ENCODE results near the gene HOXB8.

Gene HOXB8

DNA sequence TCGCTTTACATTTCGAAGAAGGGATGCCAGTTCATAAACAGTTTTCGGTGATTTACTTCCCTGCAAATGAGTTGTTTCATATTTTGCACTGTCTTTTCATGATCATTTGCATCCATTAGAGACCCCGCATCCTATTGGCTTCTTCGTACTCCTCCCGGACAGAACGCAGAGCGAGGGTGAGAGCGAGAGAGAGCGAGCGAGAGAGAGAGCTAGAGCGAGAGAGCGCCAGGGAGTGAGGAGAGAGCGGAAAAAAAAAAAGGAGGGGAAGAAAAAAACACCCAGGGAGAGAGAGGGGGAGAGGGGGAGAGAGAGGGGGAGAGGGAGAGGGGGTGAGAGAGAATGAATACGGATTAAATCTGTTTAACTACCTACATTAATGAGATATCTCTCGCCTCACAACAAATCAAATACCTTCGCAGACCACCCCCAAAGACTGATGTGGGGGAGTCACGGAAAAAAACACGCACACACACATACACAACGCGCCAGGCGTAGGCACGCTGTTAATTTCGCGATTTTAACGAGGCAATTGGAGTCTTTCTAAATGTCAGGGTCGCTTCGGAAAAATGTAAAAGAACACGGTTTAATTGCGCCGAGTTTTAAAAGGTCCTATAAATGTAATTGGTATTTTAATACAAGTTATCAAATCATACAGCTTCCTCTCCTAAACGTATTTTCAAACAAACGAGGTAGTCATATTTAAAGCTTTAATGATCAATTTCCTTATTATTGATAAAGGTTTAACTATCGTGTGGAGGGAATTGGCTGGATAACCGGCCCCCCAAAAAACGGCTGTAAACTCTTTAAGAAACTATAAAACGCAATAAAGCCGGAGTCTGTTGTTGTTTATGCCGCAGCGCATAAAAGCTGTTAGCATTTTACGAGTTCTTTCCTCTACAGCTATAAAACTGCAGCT lies at the start of gene HOXB8:
TSS of gene HOXB8 (minus strand) at position 246 of the 916 bp plus-strand sequence. CDS start 588 bp downstream, outside the sequence.
- Histone ChIP-seq H3K9ac (ENCODE audit: low read depth in 1 of 2, low read length in 2 of 2) (peak within 1 kb of the TSS; percentile 60 to 69), H3K9me3 (ENCODE audit: control insufficient read depth in 2 of 2, low read length in 2 of 2) (no peaks in the 10 kb centered on the region), H3K4me3 (ENCODE audit: low read length in 2 of 2) (peak within 1 kb of the TSS; percentile 56 to 71), H3K36me3 (ENCODE audit: control insufficient read depth in 2 of 2, insufficient read depth in 2 of 2, low read length in 2 of 2) (no peaks in the 10 kb centered on the region), H3K27me3 (ENCODE audit: control insufficient read depth in 2 of 2, insufficient read depth in 2 of 2, low read length in 2 of 2) (peaks cover 31 to 46% of the 10 kb centered on the region in 2 donors), H3K27ac (ENCODE audit: low read depth in 2 of 2, low read length in 2 of 2) (peak within 1 kb of the TSS; percentile 72 to 88), H3K4me1 (ENCODE audit: control insufficient read depth in 2 of 2, insufficient read depth in 2 of 2, low read length in 2 of 2) (peaks cover 31 to 37% of the 10 kb centered on the region in 2 donors)

DNA sequence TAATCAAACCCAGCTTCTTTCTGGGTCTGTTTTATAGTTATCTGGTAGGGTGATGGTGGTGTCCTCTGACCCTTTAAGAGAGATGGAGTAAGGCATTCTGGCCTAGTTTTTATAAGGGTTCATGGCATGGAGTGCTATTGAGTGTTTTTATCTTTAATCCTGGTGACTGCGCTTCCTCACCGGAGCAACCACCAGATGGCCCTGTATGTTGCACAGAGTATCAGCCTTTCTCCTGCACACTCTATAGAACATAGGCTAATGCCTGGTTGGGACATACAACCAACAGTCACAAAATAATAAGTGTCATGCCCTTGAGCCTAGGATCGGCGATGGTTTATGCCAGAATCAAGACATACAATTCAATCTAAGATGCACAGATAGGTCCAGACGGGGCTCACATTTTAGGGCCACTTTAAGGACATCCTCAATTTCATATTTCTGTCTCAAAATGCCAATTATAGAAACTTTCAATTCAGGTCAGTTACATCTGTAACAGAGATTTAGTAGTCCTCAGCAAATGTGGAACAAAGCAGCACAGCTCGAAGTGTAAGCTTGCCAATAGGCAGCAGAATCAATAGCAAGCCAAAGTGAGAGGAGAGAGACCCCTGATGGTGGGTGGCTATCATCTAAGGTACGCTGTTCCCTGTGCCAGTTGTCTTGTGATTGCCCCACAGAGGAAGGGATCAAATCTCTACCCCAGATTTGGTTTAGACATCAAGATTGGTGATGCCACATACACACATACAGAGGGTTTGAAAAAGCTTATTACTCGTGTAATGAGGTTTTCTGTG lies 48.2 kb upstream of the HOXB8 start:
- Histone ChIP-seq H3K27ac (ENCODE audit: low read depth in 2 of 2, low read length in 2 of 2) (no peak overlapping the region), H3K4me3 (ENCODE audit: low read length in 2 of 2) (no peak overlapping the region), H3K4me1 (ENCODE audit: control insufficient read depth in 2 of 2, insufficient read depth in 2 of 2, low read length in 2 of 2) (no peaks in the 10 kb centered on the region), H3K27me3 (ENCODE audit: control insufficient read depth in 2 of 2, insufficient read depth in 2 of 2, low read length in 2 of 2) (no peaks in the 10 kb centered on the region), H3K9ac (ENCODE audit: low read depth in 1 of 2, low read length in 2 of 2) (no peak overlapping the region), H3K36me3 (ENCODE audit: control insufficient read depth in 2 of 2, insufficient read depth in 2 of 2, low read length in 2 of 2) (peaks cover 0 to 5% of the 10 kb centered on the region in 2 donors), H3K9me3 (ENCODE audit: control insufficient read depth in 2 of 2, low read length in 2 of 2) (no peaks in the 10 kb centered on the region)

DNA sequence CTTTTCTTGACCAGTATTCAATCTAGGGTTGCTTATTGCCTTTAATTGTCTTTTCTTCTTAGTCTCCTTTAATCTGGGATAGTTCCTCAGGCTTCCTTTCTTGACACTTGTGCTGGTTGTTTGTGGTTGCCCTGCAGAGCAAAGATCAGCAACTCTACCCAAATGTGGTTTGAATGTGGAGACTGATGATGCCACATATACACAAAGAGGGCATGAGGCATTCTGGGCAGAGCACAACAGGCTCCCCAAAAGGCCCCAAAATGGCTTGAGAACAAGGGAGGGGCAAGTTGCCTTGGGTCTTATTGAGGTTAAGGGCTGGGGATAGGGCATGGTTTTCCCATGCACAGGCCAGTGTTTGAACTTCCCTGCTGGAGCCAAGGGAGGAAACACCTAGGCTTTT lies 40.8 kb upstream of the HOXB8 start:
- Histone ChIP-seq H3K9me3 (ENCODE audit: control insufficient read depth in 2 of 2, low read length in 2 of 2) (no peaks in the 10 kb centered on the region), H3K27ac (ENCODE audit: low read depth in 2 of 2, low read length in 2 of 2) (no peak overlapping the region), H3K36me3 (ENCODE audit: control insufficient read depth in 2 of 2, insufficient read depth in 2 of 2, low read length in 2 of 2) (peaks cover 3 to 14% of the 10 kb centered on the region in 2 donors), H3K4me3 (ENCODE audit: low read length in 2 of 2) (no peak overlapping the region), H3K9ac (ENCODE audit: low read depth in 1 of 2, low read length in 2 of 2) (no peak overlapping the region), H3K27me3 (ENCODE audit: control insufficient read depth in 2 of 2, insufficient read depth in 2 of 2, low read length in 2 of 2) (no peaks in the 10 kb centered on the region), H3K4me1 (ENCODE audit: control insufficient read depth in 2 of 2, insufficient read depth in 2 of 2, low read length in 2 of 2) (no peaks in the 10 kb centered on the region)

DNA sequence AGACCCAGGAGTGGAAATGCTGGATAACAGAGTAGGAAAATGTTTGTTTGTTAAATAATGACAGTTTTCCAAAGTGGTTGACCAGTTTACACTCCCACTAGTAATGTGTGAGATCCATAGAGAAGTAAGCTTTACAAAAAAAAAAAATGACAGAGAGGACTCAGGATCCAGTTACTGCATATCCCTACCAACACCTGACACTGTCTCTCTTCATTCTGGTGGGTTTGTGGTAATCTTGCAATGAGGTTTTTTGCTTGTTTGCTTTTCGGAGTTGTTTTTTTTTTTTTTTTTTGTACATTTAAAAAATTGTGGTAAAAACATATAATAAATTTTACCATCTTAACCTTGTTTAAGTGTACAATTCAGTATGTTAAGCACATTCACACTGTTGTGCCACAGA lies 34.6 kb upstream of the HOXB8 start:
- no peak overlapping the region for H3K4me3 ChIP-seq (ENCODE audit: low read length in 2 of 2)
- peaks cover 0 to under 1% of the 10 kb centered on the region in 2 donors for H3K36me3 ChIP-seq (ENCODE audit: control insufficient read depth in 2 of 2, insufficient read depth in 2 of 2, low read length in 2 of 2)
- H3K4me1 ChIP-seq (ENCODE audit: control insufficient read depth in 2 of 2, insufficient read depth in 2 of 2, low read length in 2 of 2): peaks cover 8% of the 10 kb centered on the region in 2 donors
- no peaks in the 10 kb centered on the region for H3K9me3 ChIP-seq (ENCODE audit: control insufficient read depth in 2 of 2, low read length in 2 of 2)
- H3K27me3 ChIP-seq (ENCODE audit: control insufficient read depth in 2 of 2, insufficient read depth in 2 of 2, low read length in 2 of 2): peaks cover 0 to 4% of the 10 kb centered on the region in 2 donors
- no peak overlapping the region for H3K27ac ChIP-seq (ENCODE audit: low read depth in 2 of 2, low read length in 2 of 2)
- no peak overlapping the region for H3K9ac ChIP-seq (ENCODE audit: low read depth in 1 of 2, low read length in 2 of 2)

DNA sequence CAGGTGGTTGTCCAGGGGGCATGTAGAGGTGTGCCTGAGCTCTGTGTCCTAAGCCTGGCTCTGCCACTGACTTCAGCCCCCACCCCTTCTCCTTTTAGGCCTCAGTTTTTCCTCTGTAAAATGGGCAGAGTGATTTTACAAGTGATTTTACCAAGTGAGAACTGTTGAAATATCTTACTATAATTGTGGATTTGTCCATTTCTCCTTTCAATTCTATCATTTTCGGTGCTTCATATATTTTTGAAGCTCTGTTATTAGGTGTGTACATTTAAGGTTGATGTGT lies 32.8 kb upstream of the HOXB8 start:
- Histone ChIP-seq H3K27me3 (ENCODE audit: control insufficient read depth in 2 of 2, insufficient read depth in 2 of 2, low read length in 2 of 2) (peaks cover 0 to 4% of the 10 kb centered on the region in 2 donors), H3K9me3 (ENCODE audit: control insufficient read depth in 2 of 2, low read length in 2 of 2) (no peaks in the 10 kb centered on the region), H3K4me1 (ENCODE audit: control insufficient read depth in 2 of 2, insufficient read depth in 2 of 2, low read length in 2 of 2) (peaks cover 11 to 16% of the 10 kb centered on the region in 2 donors), H3K4me3 (ENCODE audit: low read length in 2 of 2) (peak overlapping the region; percentile 74 to 89), H3K36me3 (ENCODE audit: control insufficient read depth in 2 of 2, insufficient read depth in 2 of 2, low read length in 2 of 2) (no peaks in the 10 kb centered on the region), H3K27ac (ENCODE audit: low read depth in 2 of 2, low read length in 2 of 2) (peak overlapping the region; percentile 94), H3K9ac (ENCODE audit: low read depth in 1 of 2, low read length in 2 of 2) (peak overlapping the region; percentile 60 to 98)

DNA sequence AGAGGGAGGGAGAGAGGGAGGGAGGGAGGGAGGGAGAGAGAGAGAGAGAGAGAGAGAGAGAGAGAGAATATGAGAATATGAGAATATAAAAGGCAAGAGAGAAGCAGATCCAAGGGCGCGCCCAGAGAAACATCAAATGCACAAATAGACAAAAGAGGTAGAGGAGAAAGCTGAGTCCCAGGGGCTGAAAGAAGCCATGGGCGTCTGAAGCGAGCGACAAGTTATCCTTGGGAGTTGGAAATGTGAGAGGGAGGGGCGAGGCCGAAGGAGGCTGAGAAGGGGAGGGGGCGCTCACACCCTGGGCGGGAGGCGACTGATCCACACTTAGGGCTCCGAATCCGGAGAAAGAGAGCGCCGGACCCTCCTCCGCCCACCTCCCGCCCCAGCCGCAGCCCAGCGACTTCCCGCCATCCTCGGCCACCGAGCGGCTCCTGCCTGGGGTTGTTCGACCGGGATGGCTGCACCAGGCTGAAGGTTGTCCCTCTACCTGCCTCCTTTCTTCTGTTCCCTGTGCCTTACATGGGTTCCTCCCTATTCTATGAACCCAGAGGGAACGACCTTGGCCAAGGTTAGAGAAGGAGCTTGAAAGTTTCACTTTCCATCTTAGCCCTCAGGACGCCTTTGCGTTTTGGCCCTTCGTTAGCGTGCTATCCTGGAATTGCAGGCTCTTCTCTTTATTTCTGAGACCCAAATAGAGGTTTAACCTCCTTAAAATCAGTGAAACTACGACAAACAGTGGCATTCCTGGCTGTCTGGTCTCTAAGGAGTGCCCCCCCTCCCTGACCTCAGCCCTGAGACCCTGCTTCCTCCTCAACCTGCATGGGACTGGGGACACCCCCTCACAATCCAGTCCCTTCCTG lies 32.2 kb upstream of the HOXB8 start:
- H3K9ac ChIP-seq (ENCODE audit: low read depth in 1 of 2, low read length in 2 of 2): peak overlapping the region; percentile 60 to 98

DNA sequence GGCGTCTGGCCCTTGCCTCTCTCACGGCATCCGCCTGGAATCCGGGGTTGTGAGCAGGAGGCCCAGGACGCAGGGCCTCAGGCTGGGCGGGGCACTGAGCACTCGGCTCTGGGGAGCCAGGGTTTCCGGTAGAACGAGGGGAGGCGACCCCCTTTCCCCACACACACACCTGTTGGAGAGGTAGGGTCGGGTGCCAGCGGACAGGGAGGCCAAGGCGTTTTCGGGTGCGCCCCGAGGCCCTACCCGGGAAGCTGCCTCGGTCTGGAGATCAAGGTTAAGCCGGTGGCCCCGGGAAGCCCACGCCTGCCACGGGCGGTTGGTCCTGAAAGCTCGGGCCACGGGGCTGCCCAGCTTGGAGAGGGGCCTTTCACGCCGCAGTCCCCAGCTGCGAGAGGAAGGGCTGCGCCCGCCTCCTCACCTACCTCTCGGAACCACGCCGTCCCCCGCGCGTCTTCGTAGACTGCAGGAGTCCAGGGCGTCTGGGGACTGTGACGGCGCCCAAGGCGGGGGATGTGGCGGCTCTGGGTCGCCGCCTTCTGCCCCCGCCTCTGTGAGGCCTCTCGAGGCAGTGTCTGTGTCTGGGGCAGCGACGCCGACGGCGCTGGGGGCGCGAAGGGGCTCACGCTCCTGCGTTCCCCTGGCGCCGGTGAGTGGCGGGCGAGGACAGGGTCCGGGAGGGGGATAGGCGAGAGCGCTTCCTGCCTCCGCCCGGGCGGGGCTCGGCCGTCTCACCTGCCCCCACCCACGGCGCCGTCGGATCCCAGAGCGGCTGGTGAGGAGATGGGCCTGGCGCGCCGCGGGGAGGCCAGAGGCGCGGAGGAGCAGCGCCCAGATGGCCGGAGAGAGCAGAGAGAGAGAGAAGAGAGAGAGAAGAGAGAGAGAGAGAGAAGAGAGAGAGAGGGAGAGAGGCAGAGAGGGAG lies 31.4 kb upstream of the HOXB8 start:
- no peaks in the 10 kb centered on the region for H3K9me3 ChIP-seq (ENCODE audit: control insufficient read depth in 2 of 2, low read length in 2 of 2)
- no peaks in the 10 kb centered on the region for H3K36me3 ChIP-seq (ENCODE audit: control insufficient read depth in 2 of 2, insufficient read depth in 2 of 2, low read length in 2 of 2)
- H3K9ac ChIP-seq (ENCODE audit: low read depth in 1 of 2, low read length in 2 of 2): peak overlapping the region; percentile 92 to 98
- peaks cover 4% of the 10 kb centered on the region in 2 donors for H3K27me3 ChIP-seq (ENCODE audit: control insufficient read depth in 2 of 2, insufficient read depth in 2 of 2, low read length in 2 of 2)
- H3K27ac ChIP-seq (ENCODE audit: low read depth in 2 of 2, low read length in 2 of 2): peak overlapping the region; percentile 94
- H3K4me1 ChIP-seq (ENCODE audit: control insufficient read depth in 2 of 2, insufficient read depth in 2 of 2, low read length in 2 of 2): peaks cover 11 to 25% of the 10 kb centered on the region in 2 donors
- peak overlapping the region; percentile 74 to 89 for H3K4me3 ChIP-seq (ENCODE audit: low read length in 2 of 2)

More for the DNA sequence above, 32.2 kb upstream of the HOXB8 start:
- Histone ChIP-seq H3K27me3 (ENCODE audit: control insufficient read depth in 2 of 2, insufficient read depth in 2 of 2, low read length in 2 of 2) (peaks cover 4% of the 10 kb centered on the region in 2 donors), H3K27ac (ENCODE audit: low read depth in 2 of 2, low read length in 2 of 2) (peak overlapping the region; percentile 94), H3K36me3 (ENCODE audit: control insufficient read depth in 2 of 2, insufficient read depth in 2 of 2, low read length in 2 of 2) (no peaks in the 10 kb centered on the region), H3K9me3 (ENCODE audit: control insufficient read depth in 2 of 2, low read length in 2 of 2) (no peaks in the 10 kb centered on the region), H3K4me1 (ENCODE audit: control insufficient read depth in 2 of 2, insufficient read depth in 2 of 2, low read length in 2 of 2) (peaks cover 11 to 20% of the 10 kb centered on the region in 2 donors), H3K4me3 (ENCODE audit: low read length in 2 of 2) (peak overlapping the region; percentile 74 to 89)

DNA sequence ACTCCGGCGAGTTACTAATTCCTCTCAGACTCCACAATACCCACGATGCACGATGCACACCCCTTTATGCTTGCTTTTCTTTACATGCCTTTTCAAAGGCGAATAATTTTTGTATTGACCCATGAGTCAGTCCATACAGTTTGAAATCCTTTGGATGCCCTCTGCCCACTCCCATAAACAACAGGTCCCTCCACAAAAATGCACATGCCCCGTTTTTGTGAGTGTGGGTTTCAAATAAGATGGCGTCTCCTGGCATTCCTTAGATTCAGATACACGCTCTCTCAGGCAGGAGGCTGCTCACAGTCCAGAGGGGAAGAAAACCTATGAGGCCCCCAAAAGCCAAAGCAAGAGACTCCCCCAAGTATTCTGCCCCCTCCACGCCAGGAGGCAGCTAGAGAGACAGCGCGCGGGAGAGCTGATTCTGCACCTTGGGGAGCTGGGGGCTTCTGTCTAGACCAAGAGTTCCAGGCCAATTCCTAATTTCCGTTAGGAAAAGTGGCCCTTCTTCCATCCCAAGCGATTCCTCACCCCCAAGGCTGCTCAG lies 30.6 kb upstream of the HOXB8 start:
- Histone ChIP-seq H3K4me3 (ENCODE audit: low read length in 2 of 2) (peak overlapping the region; percentile 74 to 83), H3K9ac (ENCODE audit: low read depth in 1 of 2, low read length in 2 of 2) (peak overlapping the region; percentile 92 to 98), H3K4me1 (ENCODE audit: control insufficient read depth in 2 of 2, insufficient read depth in 2 of 2, low read length in 2 of 2) (peaks cover 15 to 32% of the 10 kb centered on the region in 2 donors), H3K9me3 (ENCODE audit: control insufficient read depth in 2 of 2, low read length in 2 of 2) (no peaks in the 10 kb centered on the region), H3K36me3 (ENCODE audit: control insufficient read depth in 2 of 2, insufficient read depth in 2 of 2, low read length in 2 of 2) (no peaks in the 10 kb centered on the region), H3K27ac (ENCODE audit: low read depth in 2 of 2, low read length in 2 of 2) (peak overlapping the region; percentile 94), H3K27me3 (ENCODE audit: control insufficient read depth in 2 of 2, insufficient read depth in 2 of 2, low read length in 2 of 2) (peaks cover 4 to 8% of the 10 kb centered on the region in 2 donors)

All from mucosa of rectum (tissue), 2 donors.